Activated CD8-positive, alpha-beta memory T cell treated with anti-CD3 and anti-CD28 coated beads for 36 hours (primary cell): ENCODE measurements around the gene TTLL6. TPM values are rescaled to one million over a fixed set of nuclear protein-coding genes. Genes with fewer than 3 reads are reported as not detected.
"Not testable (repeated sequence)": the region's sequence is repeated elsewhere in the genome, so short reads cannot be mapped to it uniquely, and the experiment has no call there.

Experiments
- CTCF ChIA-PET: fragments of 350-600 bp; sonication (Branson Sonifier 250); formaldehyde crosslinking; loops from one replicate; lab custom pipeline; 2021; ENCODE audit warnings: antibody characterized with exemption; lab: Charles Lee
- POLR2A ChIA-PET: fragments of 350-600 bp; sonication (Branson Sonifier 250); formaldehyde crosslinking; loops from one replicate; lab custom pipeline; 2021; ENCODE audit warnings: antibody characterized with exemption; lab: Charles Lee
- total RNA-seq, 2 experiments: library from RNA; stranded (reverse); gene quantifications; one replicate each; pipeline ENCODE4 v1.2.3, GENCODE V29; 2021

The TTLL6 gene
- total RNA-seq, 2 experiments from 2014 or later, result not detected

- POLR2A ChIA-PET, result no interaction called here
- CTCF ChIA-PET, result interaction anchor here (1.0 to 1.6 kb wide), 4 partner anchors 28 to 159 kb away, joined by 3 to 7 read pairs (median 4); no protein-coding TSS in a partner anchor
Measured at GRCh38 chr17:48720266-48721008, 96.6 kb downstream of the TTLL6 start.

- CTCF ChIA-PET, result interaction anchor here (1.0 to 1.6 kb wide), 3 partner anchors 41 to 159 kb away, joined by 3 to 7 read pairs (median 5); no protein-coding TSS in a partner anchor
- POLR2A ChIA-PET, result no interaction called here
Measured at GRCh38 chr17:48719642-48720265, 97.3 kb downstream of the TTLL6 start.

GRCh38 chr17:48718761-48719641, 98.0 kb downstream of the TTLL6 start:
- CTCF ChIA-PET, result interaction anchor here (1.0 to 1.6 kb wide), 4 partner anchors 40 to 160 kb away, joined by 3 to 7 read pairs (median 4); no protein-coding TSS in a partner anchor
- POLR2A ChIA-PET, result no interaction called here

- POLR2A ChIA-PET, result no interaction called here
- CTCF ChIA-PET, result interaction anchor here (1.1 to 1.9 kb wide), 3 partner anchors 40 to 145 kb away, joined by 3 to 5 read pairs (median 4); no protein-coding TSS in a partner anchor
Measured at GRCh38 chr17:48718227-48718760, 98.7 kb downstream of the TTLL6 start.

GRCh38 chr17:48717367-48718226, 99.4 kb downstream of the TTLL6 start:
- ChIA-PET CTCF (interaction anchor here (1.1 to 1.9 kb wide), 3 partner anchors 39 to 146 kb away, joined by 3 to 5 read pairs (median 4); no protein-coding TSS in a partner anchor), POLR2A (no interaction called here)

- CTCF ChIA-PET, result interaction anchor here (1.9 kb wide), 1 partner anchor 80 kb away, joined by 5 read pairs; no protein-coding TSS in a partner anchor
Measured at GRCh38 chr17:48716549-48716948, 100.5 kb downstream of the TTLL6 start.

GRCh38 chr17:48715496-48716399, 101.3 kb downstream of the TTLL6 start:
- ChIA-PET CTCF (interaction anchor here (0.5 kb wide), 1 partner anchor 1788 kb away, joined by 4 read pairs; no protein-coding TSS in a partner anchor), POLR2A (no interaction called here)

More at GRCh38 chr17:48716549-48716948, 100.5 kb downstream of the TTLL6 start:
- POLR2A ChIA-PET, result not testable (repeated sequence)

Other genes starting within 250 kb of the TTLL6 start
- 1 to 10 TPM; 3.3 to 3.8 TPM for gene HOXB4, start 238.9 kb downstream of the TTLL6 start, total RNA-seq
- 1 to 10 TPM; 3.0 to 3.5 TPM for gene HOXB3, start 227.0 kb downstream of the TTLL6 start, total RNA-seq
- gene HOXB5, start 223.4 kb downstream of the TTLL6 start, total RNA-seq, result not detected
- under 1 TPM; 0.25 to 0.48 TPM for gene HOXB6, start 212.2 kb downstream of the TTLL6 start, total RNA-seq
- gene HOXB7, start 206.2 kb downstream of the TTLL6 start, total RNA-seq, result under 1 TPM; 0.59 to 0.73 TPM
- gene HOXB8, start 201.9 kb downstream of the TTLL6 start, total RNA-seq, result under 1 TPM in 1 of 2 experiments, not detected in 1; 0.19 TPM
- gene HOXB9, start 190.9 kb downstream of the TTLL6 start, total RNA-seq, result 1 to 10 TPM; 5.1 to 5.5 TPM
- gene PRAC1, start 94.7 kb downstream of the TTLL6 start, total RNA-seq, result not detected
- gene PRAC2, start 94.0 kb downstream of the TTLL6 start, total RNA-seq, result not detected
- gene HOXB13, start 88.5 kb downstream of the TTLL6 start, total RNA-seq, result not detected
- gene CALCOCO2, start 13.8 kb upstream of the TTLL6 start, total RNA-seq, result 10 to 100 TPM; 68.4 to 83.8 TPM
- 100 to 1,000 TPM; 138 TPM for gene ATP5MC1, start 75.6 kb upstream of the TTLL6 start, total RNA-seq
- gene UBE2Z, start 91.2 kb upstream of the TTLL6 start, total RNA-seq, result 10 to 100 TPM; 92.5 to 95.7 TPM
- gene SNF8, start 127.6 kb upstream of the TTLL6 start, total RNA-seq, result 100 to 1,000 TPM; 144 to 162 TPM
- not detected for gene GIP, start 151.4 kb upstream of the TTLL6 start, total RNA-seq
- under 1 TPM; 0.40 to 0.59 TPM for gene IGF2BP1, start 180.2 kb upstream of the TTLL6 start, total RNA-seq